Mammary epithelial cell (primary cell): ENCODE results near the gene UNC80.

Experiments
- CTCF ChIP-seq, 2 donors: IDR thresholded peaks in 1 of 2; conservative IDR thresholded peaks in 1 of 2; 2 replicates each; pipeline ENCODE4 v1.5.1; 2011 to 2012; ENCODE audit warnings: inconsistent platforms in 2 of 2, low read length in 2 of 2, mild to moderate bottlenecking in 2 of 2, control low read depth in 1 of 2, low read depth in 1 of 2; ENCODE audit not compliant: insufficient read depth in 1 of 2; ENCODE audit errors: extremely low read depth in 1 of 2
- EZH2 ChIP-seq: IDR thresholded peaks from 2 replicates; pipeline ENCODE4 v1.6.1; 2012; ENCODE audit warnings: low read length, inconsistent platforms, borderline replicate concordance

GRCh38 chr2:209872675-209873074 is 101.0 kb downstream of the UNC80 start:
- TF ChIP-seq EZH2 (no peak), CTCF (conservative IDR thresholded peaks at IDR 0.05 in 1 of 2, IDR thresholded peaks at IDR 0.05 in 1 of 2; ENCODE audit: extremely low read depth in 1 of 2, insufficient read depth in 1 of 2, low read depth in 1 of 2, low read length in 2 of 2) (no peak)
